GM19395 (cell line): ENCODE measurements around the gene MVB12B.
"Not testable (repeated sequence)": the region's sequence is repeated elsewhere in the genome, so short reads cannot be mapped to it uniquely, and the experiment has no call there.

Experiments
- ATAC-seq: cut with Tn5 transposase; IDR thresholded peaks from one replicate; pipeline ENCODE4 v1.9.1; 2021; ENCODE audit warnings: mild to moderate bottlenecking, moderate library complexity; ENCODE audit not compliant: unreplicated experiment

Gene MVB12B

GRCh38 chr9:126551812-126552211 is 225.2 kb downstream of the MVB12B start:
- ATAC-seq: no peak

- ATAC-seq: no peak
Observed at GRCh38 chr9:126554292-126554691, 227.7 kb downstream of the MVB12B start.

DNA sequence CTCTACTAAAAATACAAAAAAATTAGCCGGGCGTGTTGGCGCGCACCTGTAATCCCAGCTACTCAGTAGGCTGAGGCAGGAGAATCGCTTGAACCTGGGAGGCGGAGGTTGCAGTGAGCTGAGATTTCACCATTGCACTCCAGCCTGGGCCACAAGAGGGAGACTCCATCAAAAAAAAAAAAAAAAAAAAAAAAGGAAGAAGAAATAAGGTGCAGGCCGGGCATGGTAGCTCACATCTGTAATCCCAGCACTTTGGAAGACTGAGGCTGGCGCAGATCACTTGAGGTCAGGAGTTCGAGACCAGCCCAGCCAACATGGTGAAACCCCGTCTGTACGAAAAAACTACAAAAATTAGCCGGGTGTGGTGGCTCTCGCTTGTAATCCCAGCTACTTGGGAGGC is 228.8 kb downstream of the MVB12B start:
- ATAC-seq: not testable (repeated sequence)
